Dedifferentiated amniotic fluid mesenchymal stem cell (primary cell): ENCODE measurements around the gene KPNA3.

ENCODE experiments used
- DNase-seq: peaks from one replicate; pipeline ENCODE4 v3.0.0-alpha.2; 2016; ENCODE audit errors: extremely low spot score

Gene KPNA3

DNA sequence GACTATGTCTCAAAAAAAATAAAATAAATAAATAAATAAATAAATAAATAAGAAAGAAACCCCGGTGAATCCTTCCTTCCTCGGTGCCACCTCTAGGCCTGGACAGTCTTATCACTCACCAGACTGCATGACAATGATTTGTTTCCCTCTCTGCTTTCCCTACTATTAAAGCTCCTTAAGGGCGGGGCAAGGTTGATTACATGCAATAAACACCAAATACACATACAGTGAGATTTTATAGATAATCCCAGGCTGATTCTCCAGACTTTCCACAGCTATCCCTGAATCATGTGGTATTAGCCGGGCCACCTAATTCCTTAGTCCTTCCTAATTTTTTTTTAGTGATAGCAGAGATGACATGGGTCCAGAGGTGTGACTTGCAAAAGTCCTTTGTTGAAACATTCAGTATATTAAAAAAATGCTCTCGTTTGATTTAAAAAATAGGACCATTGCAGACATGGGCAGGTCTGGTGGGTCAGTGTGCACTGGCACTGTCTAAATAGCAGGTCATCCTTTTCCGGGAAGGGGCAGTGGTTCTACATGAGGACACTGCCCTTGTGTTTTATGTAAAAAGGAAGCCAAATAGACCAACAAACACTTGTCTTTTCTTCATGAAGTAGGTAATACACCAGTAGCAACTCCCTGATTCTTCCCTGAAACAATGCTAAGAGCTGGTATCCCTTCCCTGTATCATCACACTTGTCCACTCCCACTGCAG lies 115.7 kb downstream of the KPNA3 start:
- no peak for DNase-seq

DNA sequence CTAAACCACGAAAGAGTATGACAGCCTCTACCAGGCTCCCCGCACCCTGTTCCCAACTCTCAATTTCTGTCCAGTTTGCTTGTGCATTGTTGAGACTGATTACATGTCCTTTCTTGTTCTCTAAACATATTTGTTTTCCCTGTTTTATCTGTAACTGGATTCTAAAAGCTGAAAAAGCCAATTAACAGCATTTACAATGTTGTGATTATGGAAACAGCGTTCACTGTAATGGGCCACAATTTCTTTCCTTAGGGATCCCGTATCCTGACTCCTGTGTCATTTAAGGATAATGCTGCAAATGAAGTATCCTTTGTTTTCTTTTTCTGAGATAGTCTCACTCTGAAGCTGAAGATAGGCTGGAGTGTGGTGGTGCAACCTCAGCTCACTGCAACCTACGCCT lies 121.7 kb downstream of the KPNA3 start:
- no peak for DNase-seq

DNA sequence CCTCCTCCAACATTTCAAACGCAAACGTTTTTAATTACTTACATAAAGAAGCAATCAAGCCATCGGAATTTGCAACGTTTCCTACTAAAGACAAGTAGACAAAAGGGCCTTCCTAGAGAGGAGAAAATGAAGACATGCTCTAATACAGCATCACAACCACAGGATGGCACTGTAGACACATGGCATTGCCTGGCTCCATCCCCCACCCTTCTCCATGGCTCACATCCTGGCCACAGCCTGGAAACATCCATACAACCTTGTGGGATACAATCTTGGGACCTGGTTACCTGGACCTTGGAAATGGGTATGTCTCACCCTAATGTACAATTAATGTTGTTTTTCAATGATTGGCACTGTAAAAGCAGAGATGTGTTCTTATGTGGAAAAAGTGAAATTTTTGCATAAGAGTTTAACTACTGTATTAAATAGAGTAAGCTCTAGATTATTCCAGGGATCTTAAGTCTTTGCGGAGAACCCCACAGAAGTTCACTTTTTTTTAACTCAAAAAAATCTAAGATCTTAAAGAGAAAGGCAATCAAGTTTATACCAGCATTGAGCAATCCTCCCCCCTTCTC lies 122.7 kb downstream of the KPNA3 start:
- peak; percentile 39 for DNase-seq

DNA sequence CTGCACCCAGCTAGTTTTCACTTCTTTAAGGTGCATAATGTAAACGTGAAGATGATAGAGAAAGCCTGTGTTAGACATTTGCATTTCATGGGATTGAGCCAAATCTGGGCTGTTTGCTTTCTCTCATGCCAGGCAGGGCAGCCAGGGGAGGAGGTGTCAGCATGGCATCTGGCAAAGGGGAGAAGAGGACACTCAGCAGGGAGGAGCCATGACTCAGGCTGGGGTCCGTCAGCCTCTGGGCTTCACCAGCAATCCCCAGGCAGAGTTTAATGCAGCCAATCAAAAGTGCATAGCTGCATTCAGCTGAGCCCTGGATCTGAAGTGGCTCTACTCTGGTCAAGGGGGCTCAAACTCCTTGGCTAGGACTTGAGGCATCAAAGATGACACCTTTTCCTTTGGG lies 124.7 kb downstream of the KPNA3 start:
- no peak for DNase-seq

DNA sequence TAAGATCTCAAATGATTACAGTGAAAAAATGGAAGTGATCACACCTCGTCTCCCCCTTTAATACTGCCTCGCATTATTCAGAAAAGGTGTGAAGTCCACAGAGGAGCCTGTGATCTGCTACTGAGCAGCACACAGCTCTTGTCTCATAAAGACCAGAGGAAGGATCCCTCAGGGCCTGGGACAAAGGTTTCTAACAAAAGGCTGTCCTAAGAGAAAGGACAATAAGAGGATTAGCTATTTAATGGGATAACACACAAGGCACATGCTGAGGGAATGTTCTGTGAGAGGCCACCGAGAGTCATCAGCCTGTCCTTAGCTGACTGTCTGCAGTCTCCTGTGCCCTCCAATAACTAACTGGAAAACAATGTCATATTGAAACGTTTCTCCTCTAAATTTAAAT lies 127.9 kb downstream of the KPNA3 start:
- DNase-seq: no peak

DNA sequence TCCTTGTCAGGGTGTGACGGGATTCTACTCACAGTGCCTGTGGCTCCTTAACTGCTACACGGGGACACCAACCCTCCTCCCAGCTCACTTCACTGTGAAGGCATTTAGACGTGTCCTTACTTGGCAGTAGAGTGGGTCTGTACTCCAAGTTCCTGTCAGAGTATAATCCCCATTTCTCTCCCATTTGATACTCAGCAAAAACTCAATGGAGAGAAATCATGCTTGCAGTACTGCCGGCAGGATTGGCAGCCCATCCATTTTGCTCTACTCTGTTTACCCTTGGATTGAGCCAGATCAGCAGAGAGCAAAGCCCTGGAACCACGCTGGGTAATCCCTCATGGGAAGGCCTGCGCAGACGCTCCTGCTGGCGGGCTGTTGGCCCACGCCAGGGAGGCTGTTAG lies 135.2 kb downstream of the KPNA3 start:
- DNase-seq: no peak

DNA sequence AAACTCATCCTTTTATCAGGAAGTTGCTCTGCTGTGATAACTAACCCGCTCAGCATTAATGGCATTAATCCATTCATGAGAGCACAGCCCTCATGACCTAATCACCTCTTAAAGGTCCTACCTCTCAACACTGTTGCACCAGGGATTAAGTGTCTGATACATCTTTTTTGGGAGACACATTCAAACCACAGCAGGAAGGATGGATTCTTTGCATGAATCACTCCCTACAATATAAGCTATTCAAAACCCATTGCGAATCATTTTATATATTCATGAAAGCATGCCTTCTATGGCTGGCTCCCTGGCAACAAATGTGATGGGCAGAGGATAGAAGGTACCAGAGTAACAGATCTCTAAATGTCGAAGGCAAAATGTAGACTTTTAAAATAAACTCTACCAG lies 136.6 kb downstream of the KPNA3 start:
- no peak for DNase-seq

DNA sequence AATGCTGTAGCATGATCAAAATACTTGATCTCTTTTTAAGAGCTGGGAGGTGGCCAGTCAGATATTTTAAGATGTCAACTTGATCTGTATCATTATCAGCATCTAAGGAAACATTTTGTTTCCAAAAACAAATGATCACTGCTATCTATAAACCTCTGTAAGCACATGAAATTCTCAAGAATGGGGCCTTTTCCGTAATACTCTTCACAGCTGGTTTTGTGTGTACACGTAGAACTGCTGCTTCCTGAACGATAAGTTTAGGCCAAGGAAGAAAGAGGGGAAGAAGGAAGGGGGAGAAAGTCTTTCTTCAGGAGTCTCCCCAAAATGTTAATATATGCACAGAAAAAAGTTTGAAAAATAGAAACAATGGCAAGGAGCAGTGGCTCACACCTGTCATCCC lies 138.5 kb downstream of the KPNA3 start:
- no peak for DNase-seq

DNA sequence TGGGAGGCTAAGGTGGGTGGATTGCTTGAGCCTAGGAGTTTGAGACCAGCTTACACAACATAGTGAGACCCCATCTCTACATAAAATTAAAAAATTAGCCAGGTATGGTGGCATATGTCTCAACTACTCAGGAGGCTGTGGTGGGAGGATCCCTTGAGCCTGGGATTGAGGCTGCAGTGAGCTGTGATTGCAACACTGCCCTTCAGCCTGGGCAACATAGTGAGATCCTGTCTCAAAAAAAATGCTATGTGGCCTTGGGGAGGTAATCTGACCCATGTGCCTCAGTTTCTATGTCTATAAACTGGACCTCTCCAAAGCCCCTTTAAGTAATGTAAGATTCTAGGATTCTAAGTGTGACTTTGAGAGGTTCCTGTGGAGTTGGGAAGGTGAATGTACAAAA lies 139.0 kb downstream of the KPNA3 start:
- no peak for DNase-seq

DNA sequence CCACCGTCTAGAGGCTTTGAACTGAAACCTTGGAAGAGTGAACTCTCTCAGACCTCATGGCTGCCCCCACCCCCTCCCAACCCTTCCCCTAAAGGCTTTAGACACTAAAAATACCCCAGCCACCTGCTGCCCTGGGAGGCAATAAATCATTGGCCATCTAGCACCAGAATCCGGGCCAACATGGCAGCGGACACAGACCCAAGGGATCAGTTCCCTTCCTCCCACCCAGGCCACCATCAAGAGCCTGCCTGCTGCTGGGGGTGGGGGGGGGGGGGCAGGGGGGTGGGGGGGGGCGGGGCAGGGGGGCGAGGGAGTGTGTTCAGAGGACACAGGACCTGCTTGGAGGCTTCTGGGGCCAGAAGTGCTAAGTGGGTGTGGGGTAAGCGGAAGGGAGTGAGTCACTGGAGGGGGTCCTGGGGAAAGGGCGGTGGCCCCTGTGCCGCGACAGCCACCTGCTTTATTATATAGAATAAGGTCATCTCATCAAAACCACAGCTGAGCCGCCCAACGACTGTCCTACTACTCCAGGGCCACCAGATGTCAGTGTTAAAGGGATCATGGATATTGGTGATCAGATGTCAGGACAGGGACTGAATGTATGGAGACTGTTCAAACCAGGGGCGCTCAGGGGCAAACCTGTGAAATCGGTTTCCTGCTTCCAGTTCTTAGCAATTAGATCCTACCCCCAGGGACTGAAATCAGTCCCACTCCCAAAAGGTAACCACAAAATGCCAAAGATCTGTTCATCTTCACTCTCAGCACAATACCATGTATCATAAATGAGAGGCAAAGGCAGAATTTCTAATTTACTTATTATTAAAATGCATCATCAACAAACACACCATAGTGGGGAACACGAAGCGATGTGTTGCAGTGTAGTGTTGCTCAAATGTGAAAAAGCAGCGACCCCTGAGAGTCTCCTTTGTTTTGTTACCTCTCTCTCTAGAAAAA lies 139.9 kb downstream of the KPNA3 start:
- no peak for DNase-seq

DNA sequence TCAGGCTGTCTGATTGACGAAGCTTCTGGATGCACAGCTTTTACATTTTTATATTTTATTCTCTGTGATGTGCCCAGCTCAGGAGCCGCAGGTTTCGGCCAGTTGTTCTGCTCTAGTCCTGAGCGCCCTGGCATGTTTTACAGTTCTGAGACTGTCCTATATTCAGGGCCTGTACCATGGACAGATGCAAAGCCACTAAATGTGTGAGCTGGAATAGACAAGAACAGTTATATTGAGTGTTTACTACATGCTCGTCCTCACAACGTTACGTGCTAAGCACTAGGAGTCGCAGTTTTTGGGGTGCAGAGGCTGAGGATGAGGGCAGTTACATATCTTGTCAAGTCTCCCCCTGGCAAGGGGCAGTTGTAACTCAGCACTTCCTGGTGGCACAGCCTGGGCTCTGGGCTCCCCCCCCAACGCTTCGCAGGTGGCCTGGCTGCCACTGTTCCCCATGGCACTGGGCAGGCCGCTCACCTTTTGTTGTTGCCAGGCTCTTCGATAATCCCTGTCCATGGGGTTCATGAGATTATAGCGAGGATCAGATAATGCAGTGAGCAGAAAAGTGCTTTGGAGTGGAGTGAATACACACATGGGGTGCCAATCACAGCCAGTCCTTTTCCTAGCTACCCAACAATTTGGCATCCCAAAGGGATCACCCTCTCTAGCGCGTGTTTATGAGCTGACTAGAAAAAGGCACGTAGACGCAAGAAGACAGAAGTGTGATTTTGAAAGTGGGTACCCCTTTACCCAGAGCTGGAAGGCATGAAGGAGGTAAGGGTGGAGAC lies 140.7 kb downstream of the KPNA3 start:
- DNase-seq: no peak

DNA sequence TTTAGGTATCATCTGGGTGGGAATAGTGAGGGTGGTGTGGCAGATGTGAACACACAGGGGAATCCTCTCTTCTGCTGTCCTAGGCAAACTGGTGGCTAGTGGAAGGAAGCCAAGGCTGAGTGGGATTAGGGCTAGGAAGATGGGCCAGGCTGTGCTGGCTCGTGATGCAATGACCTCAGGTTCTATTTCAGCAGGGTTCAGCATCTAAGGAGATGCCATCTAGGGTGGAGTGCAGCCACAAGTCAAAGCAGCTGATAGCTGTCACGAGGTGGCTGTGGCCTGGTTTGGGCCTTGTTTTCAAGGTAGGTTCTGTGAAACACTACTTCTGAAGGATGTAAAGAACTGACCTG lies 142.5 kb downstream of the KPNA3 start:
- no peak for DNase-seq
